DMS53 treated with DMSO at 0.1 percent for 48 hours (cell line): ENCODE results near the gene C2orf49.
A peak's percentile ranks its signal among the peaks of the same experiment; 100 is the strongest.

ENCODE experiments used
- DNase-seq: peaks from one replicate; lab custom pipeline; 2025; ENCODE audit not compliant: unreplicated experiment; lab: John Stamatoyannopoulos, UW

C2orf49 gene

DNA sequence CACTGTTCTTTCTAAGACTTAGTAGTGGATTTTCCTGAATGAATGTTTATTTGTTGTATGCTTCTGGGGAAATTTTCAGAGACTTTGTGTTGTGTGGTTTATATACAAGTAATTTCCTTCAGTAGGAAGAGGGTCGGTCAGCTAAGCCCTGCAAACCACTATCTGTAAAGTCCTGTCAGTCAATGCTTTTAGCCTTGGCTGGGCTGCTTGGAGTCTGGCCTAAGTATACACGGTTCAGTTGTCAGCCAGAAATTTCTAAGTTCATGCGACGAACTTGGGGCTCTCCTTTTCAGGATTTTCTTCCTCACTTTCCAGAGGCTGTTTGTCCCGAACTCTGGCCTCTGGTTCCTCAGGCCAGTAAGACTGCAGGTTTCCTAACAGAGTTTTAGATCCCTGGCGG is 21.3 kb downstream of the C2orf49 start:
- DNase-seq = no peak

DNA sequence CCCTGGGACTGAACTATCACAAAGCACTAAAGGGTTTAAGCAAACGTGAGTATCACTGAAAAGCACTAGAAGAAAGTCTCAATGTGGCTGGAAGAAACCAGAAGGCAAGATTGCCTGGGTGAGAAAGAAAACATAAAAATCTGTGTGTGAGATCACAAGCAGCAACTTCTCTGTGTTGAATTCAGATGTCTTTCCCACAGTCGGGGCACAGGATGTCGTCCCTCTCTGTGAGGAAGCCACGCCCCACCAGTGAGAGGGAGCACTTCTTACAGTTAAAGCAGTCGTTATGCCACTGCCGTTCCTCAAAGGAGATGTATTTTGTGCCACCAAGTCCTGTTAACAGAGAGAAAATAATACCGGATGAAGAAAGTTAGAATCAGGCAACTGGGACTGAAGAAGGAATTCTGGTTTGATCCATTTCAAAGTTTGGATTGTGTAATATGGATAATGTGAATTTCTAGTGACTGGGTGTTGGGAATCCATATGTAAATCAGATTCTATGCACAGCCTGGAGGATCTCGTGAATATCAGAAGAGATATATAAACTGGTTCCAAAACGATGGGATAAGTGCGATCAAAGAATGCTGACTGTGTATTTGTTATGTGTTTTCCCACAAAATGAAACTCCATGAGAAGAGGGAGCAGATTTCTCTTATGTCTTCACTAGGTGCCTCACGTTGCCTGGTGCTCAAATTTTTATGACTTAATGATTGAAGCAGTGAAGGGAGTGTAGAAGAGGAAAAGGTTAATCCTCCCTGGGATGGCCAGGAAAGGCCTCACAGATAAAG is 24.0 kb downstream of the C2orf49 start:
- DNase-seq = no peak

DNA sequence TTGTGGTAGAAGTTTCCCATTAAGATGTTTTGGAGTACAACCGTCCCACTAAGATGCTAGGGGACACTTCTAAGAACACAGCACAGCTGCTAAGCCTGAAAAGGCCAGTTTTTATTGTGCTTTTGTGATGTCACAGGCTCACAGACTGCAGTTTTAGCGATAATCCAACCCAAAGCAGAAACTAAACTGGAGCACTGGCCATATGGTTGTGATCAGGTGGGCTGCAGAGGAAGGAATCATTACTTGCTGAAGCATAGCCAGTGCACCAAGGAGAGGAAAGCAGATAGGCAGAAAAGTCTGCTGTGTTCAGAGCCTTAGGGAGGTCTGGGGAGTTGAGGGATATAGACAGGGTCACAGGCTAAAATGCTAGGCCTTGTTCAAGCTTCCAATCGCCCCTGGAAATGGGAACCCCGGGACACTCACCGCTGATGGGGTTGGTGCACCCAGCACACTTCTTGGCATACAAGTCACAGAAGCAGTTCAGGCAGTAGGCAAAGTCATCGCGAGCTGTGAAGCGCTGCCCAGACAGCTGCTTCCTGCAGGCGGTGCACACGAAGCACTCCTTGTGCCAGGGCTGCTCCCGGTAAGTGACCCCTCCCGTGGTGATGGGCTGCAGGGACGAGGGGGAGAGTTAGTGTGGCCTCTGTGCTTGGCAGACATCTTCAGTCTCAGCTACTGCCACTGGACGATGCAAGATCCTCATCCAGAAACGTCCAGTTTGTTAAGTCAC is 25.7 kb downstream of the C2orf49 start:
- no peak for DNase-seq

DNA sequence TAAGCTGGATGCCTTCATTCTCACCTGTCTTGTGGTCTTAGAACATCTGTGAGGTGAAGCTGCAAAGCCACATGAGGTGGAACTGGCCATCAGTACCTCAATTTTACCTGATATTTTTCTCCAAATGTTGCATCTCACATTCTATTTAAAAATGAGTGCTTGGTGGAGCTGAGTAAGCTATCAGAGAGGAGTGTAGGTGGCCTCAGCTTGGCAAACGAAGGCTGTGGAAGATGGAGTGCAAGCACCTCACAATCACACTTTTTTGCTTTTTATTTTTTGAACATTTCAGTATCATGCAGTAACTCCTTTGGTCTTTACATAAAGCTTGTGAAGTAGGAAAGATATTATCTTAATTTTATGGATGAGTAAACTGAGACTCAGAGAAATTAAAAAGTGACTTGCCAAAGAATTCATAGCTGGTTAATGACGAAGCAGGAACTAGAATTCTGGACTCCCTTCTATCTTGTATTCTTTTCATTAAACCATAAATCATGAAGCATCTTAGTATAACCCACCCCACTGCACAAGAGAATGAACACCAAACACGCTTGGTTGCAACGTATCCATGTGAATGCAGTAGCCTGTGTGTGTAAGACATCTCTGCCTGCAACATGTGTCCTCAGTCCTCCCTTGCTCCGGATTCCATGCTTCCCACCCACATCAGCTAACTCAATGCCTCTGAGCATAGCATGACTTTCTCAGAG is 27.2 kb downstream of the C2orf49 start:
- DNase-seq = no peak

DNA sequence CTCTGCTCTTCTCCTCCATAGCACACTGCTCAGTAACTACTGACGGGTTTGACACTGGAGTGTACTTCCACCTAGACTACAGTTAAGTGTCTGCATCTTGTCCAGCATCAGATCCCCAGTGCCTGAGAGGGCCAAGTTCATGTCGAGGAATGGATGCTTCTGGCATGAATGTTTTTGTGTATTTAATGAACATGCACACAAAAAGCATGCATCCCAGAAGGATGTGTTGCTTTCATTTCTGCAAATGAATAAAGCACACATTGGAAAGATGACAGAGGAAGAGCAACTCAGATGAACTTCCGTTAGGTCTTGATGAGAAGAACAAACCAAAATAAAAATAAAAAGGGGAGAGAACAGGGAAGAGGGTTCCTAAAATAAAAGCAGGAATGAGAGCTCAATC is 27.9 kb downstream of the C2orf49 start:
- no peak for DNase-seq

DNA sequence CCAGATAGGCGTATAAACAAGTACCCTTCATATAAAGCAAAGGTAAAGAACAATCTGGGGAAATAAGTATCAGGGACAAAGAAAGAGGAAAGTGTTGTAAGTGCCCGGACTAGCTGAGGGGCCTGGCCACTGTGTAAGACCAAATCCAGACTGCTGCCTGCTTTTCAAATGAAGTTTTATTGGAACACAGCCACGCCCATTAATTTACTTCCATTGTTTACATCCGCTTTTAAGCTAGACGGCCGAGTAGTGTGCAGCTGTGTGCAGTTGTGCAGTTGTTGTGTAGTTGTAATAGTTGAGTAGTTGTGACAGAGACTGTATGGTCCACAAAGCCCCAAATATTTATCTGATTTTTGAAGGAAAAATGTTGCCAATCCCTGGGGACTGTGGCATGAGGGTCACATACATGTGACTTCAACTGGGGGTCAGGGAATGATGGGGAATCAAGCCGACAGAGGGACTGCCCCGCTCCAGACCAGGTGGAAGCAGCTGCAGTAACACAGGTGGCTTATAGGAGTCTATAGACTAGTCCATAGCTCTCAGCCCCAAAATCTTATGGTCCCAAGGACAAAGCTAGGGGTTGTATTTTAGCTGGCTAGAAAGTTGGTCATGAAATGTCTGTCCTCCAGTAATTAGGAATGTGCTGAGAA is 31.5 kb downstream of the C2orf49 start:
- no peak for DNase-seq

DNA sequence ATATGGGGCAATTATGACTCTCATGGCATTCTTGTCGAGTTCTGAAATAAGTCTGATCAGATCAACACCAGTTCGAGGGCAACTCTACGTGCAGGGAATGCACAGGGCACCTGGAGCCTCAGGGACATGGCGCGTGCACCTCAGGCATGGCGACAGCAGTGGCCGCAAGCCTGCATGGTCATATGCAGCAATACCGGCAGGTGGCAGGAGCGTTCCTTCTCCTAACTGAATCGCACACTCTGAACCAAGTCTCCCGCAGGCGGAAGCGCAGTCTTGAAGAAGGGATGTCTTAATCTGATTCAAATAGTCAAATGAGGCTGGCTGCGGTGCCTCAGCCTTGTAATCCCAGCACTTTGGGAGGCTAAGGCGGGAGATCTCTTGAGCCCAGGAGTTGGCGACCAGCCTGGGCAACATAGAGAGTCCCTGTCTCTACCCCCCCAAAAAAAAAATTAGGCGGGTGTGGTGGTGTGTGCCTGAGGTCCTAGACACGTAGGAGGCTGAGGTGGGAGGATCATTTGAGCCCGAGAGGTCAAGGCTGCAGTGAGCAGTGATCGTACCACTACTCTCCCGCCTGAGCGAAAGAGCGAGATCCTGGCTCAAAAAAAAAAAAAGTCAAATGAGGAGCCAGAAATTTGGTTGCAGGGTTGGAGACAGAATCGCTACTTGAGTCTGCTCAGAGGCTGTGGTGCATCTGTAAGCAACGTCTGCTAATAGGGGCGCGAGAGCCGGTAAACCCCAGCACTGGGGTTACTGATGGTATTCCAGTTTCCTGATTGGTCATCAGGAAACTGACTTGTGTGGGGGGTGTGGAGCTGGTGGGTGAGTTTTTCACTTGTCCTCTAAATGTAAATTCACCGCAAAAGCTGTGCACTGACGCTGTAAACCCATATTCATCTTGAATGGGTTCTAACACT is 32.7 kb downstream of the C2orf49 start:
- DNase-seq = peak; percentile 92

DNA sequence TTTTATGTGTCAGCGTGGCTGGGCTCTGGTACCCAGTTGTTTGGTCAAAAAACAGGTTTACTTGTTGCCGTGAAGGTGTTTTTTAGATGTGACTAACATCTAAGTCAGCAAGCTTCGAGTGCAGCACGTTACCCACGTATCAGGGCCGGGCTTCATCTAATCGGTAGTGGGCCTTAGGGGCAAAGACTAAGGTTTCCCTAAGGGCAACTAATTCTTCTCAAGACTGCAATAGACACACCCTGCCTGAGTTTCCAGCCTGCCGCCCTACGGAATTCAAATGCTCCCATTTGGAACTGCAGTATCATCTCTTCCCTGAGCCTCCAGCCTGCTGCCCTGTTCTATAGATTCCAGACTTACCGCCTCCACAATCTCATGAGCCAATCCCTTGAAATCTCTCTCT is 33.8 kb downstream of the C2orf49 start:
- no peak for DNase-seq

DNA sequence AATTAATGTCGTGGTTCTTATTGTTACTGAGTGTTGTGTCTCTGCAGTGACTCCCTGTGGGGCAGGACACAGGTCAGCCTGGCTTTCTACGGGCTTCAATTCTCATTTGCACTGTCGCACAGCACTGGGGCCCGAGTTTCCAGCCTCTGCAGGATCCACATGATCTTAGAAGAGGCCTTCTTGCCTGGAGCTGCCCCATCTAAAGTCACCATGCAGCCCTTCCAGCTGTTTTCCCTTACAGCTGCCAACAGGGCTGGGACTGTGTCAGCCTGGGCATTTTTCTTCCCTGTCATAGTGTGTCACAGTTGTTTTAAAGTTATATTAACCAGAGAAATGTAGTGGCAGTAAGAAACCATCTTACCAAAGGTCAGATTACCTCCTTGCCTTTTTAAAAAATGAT is 34.5 kb downstream of the C2orf49 start:
- DNase-seq = no peak

DNA sequence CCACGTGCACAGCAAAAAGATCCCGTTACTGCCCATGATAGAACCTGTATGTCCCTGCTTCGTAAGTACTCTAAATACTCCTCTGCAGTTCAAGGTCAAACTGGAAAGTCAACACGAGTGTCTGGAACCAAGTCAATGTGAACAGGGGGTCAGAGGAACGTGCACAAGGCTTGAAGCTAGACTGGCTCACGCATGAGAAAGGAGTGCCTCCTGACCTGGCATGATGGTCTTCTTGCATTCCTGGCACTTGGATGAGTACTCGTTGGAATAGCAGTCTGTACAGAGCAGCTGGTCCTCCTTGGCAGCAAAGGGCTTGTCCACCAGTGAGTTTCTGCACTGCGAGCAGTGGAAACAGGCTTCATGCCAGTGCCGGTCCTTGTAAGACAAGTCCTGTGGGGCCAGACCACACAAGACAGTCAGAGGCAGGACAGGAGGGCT is 36.0 kb downstream of the C2orf49 start:
- no peak for DNase-seq

DNA sequence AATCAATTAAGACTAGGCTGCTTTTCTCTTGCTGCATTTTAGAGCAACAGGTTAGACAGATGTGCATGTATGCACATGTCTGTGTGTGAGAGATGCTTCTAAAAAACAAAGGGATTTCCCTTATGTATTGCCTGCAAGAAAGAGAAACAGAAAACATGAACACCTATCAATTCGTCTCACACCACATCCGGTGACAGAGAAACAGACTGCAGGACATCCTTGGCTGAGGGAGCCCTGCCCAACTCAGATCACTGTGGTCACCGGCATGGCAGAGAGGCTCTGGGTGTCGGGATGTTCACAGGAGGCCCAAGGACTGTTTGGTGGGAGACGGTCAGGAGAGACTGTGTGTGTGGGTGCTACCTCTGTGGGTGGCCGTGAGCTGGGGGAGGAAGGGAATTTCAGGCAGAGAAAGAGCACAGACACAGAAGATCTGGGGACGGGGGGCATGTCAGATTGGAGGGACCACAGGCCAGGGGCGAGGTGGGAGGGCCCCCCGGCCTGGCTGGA is 36.6 kb downstream of the C2orf49 start:
- DNase-seq = no peak

DNA sequence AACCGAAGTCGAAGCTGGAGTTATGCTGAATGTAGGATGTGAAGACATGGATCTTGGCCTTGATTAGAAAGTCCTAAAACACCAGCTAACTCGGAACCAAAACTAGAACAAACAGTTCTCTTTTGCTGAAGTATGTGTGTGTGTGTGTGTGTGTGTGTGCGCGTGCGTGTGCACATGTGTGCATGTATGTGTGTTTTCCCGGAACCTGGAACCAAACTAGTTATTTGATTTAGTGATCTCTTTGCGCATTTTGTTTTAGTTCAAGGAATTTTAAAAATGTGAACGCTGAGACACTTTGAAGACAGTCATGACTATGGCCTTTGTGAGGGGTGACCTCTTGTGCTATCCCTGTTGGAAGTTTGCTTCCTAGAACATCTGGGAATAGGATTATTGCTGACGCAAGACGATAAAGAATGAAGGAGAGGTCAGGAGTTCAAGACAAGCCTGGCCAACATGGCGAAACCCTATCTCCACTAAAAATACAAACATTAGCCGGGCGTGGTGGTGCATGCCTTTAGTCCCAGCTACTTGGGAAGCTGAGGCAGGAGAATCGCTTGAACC is 37.7 kb downstream of the C2orf49 start:
- DNase-seq = no peak

DNA sequence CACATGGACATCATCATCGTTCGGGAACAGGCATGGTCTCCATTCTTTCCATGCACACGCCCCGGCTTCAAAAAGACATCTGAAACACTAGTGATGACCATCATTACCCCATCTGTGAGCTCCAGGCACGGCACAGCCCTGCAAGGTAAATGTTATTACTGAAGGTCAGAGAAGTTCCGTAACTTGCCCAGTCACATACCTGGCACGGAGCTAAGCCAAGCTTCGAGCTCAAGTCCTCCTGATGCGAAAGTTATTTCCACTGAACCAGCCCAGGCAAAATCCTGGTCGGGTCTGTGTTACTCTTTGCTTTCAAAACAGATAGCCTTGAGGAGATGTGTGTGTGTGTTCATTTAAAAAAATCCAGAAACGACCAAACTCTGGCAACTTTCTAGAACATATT is 38.7 kb downstream of the C2orf49 start:
- no peak for DNase-seq

DNA sequence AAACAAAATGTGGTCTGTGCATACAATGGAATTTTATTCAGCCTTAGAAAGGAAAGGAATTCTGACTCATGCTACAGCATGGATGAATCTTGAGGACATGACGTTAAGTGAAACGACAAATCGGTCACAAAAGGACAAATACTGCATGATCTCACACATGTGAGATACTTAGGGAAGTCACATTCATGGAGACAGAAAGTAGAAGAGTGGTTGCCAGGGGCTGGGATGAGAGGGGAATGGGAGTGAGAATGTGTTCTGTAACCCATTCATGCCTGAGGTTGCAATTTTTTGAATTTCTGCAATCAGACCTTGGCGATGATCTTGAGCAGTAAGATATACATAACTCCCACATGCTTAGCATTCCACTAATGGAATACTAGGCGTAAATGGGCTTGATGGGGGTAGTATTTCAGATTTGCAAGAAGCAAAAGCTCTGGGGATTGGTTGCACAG is 39.5 kb downstream of the C2orf49 start:
- no peak for DNase-seq

DNA sequence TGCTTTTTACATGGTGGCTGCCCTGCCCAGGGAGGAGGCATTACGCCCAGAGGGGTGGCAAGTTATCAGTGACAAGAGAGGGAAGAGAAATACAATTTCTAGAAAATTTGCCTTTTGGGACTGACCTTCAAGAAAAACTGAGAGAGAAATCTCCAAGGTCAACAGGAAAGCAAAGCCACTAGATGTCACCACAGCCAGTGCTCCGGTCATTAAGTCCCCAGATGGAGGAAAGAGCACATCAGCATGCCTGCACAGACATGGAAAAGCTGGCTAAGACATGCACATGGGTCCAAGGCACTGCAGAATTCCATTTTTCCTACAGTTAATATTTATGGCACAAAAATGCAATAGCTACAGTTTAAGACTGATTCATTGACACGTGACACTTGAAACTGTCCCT is 40.5 kb downstream of the C2orf49 start:
- DNase-seq = no peak

DNA sequence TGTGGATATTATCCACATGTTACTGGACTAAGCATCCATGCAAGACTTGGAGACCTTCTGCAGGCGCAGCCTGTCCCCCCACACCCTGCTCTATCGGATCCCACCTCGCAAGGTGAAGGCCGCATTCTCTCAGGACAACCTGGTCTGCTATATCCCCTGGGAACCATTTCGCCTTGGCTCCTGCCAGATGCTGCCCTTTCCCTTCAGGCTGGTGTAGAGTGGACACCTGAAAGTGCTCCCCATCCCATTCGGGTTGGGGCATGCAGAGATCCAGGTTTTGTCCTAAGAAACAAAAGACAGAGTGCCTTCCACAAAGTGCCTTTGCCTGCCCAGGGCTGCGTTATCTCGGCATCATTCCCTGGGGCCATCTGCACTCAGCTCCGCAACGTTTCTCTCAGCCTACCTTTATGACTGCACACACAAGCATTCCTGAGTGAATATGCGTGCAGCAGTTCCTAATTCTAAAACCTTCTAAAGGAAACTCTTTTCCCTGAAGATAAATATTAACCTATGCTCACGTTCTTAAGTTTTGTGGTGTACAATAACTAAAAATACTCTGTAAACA is 41.0 kb downstream of the C2orf49 start:
- no peak for DNase-seq

DNA sequence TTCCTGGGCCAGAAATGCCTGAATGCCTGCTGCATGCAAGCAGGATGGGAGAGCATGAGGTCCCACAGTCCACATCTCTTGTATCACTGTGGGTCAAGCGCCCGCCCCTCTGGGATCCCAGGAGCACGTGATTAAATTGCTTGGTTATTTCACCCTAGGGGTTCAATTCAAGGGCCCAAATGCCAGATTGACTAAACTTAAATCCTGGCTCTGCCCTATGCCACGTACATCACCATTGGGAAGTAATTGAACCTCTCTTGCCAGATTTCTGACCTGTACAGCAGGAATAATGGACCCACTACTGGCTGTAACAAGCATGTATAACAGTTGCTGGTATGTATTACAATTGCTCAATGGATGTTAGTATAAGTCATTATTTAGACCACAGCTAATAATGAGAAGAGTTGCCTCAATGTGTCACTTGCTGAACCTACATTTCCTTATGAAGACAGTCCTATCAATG is 41.6 kb downstream of the C2orf49 start:
- DNase-seq = no peak

DNA sequence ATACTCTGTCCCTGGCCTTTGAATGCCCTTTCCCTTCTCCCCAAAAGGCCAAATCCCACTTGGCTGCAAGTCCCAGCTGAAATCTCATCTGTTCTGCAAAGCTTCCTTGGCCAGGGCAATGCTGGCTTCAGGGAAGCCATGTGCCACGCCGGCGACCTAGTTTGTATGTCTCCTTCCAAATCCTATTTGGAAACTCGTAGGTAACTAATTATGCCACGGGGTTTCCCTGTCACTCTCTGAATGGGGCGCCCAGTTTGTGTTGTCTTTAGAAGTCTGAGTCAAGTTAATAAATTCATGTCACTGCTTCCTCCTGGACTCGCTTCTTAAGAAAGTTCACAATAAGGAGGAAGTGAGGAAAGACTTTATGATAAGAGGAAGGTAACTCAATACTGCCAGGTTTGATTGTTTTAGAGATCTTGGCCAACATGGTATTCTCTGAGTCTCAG is 42.4 kb downstream of the C2orf49 start:
- no peak for DNase-seq

DNA sequence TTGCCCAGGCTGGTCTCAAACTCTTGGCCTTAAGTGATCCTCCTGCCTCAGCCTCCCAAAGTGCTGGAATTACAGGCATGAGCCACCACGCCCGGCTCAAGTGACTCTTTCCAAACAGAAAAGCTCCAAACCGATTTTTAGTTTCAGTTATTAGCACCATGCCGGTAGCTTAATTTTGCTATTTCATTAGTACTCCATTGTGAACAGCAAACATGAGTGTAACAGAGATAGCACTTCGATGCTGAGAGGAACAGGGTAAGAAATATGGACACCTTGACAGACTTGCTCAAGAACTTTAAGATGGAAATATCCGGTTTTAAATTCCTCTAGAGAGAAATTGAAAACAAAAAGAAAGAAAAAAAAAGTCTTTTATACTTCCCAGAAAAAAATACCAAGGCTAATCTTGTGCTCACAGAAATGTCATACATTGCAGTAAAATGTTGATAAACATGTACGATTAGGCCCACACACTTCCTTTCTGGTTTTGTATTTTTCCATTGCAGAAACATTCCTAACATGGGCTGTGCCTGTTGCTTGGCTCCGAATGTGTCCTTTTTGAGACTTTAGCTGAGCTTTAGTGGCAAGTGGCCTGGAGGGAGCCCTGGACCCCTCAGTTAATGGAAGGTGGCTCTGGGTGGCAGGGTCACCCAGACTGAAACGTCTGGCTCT is 43.2 kb downstream of the C2orf49 start:
- DNase-seq = no peak
